Measurements from ENCODE around the gene TMEM94. TPM values are rescaled to one million over a fixed set of nuclear protein-coding genes. Genes with fewer than 3 reads are reported as not detected.

TMEM94 gene
- total RNA-seq, 6 experiments from 2014 or later: 24.2 to 47.1 (median 29.6) TPM

DNA sequence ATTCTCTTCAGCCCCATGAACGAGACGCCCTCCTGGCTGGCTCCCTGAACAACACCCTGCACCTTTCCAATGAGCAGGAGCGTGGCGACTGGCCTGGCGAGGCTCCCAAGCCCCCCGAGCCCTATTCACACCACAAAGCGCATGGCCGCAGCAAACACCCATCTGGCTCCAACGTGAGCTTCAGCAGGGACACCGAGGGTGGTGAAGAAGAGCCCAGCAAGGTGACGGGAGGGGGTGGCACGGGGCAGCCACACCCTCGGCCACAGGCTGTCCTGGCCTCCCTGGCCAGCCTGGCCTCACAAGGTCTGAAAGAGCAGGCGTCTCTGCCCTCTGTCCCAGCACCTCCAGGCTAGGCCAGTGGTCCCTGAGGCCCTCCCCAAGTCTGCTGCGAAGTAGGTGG, 35.2 kb downstream of the TMEM94 start:
- Histone ChIP-seq H3K27ac (no peak overlapping the region), H3K36me3 (peaks cover 0 to 22% (median 6%) of the 10 kb centered on the region in 4 donors), H3K27me3 (no peaks in the 10 kb centered on the region), H3K4me1 (peaks cover 0 to 7% (median 0%) of the 10 kb centered on the region in 4 donors), H3K9me3 (no peaks in the 10 kb centered on the region), H3K4me3 (no peak overlapping the region)
- intact Hi-C loops (cut with DNase I): no loop called here
- DNase-seq (no peak), ATAC-seq (no peak)
- TF ChIP-seq, protein P1, sequence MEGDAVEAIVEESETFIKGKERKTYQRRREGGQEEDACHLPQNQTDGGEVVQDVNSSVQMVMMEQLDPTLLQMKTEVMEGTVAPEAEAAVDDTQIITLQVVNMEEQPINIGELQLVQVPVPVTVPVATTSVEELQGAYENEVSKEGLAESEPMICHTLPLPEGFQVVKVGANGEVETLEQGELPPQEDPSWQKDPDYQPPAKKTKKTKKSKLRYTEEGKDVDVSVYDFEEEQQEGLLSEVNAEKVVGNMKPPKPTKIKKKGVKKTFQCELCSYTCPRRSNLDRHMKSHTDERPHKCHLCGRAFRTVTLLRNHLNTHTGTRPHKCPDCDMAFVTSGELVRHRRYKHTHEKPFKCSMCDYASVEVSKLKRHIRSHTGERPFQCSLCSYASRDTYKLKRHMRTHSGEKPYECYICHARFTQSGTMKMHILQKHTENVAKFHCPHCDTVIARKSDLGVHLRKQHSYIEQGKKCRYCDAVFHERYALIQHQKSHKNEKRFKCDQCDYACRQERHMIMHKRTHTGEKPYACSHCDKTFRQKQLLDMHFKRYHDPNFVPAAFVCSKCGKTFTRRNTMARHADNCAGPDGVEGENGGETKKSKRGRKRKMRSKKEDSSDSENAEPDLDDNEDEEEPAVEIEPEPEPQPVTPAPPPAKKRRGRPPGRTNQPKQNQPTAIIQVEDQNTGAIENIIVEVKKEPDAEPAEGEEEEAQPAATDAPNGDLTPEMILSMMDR (IDR thresholded peaks at IDR 0.05): no peak
- TF ChIP-seq POLR2A (IDR thresholded peaks at IDR 0.05): no peak
- 86% methylated on average over 4 of the region's 15 CpGs for WGBS (ENCODE audit: insufficient coverage, low coverage, low lambda C conversion rate, missing lambda C conversion rate)

DNA sequence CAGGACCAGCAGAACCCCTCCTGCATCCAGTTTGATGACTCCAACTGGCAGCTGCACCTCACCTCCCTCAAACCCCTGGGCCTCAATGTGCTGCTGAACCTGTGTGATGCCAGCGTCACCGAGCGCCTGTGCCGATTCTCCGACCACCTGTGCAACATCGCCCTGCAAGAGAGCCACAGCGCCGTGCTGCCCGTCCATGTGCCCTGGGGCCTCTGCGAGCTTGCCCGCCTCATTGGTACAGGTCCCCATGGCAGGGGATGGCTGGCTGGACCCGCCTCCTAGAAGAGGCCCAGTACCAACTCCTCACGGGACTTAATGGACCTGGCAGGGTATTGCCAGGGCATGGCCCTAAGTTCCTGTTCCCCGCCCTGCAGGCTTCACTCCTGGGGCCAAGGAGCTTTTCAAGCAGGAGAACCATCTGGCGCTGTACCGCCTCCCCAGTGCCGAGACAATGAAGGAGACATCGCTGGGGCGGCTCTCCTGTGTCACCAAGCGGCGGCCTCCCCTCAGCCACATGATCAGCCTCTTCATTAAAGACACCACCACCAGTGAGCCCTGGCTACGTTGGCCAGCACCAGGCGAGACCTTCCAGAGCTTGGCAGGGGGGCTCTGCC, 36.2 kb downstream of the TMEM94 start:
- no peak for DNase-seq
- no peaks in the 10 kb centered on the region for H3K9me3 ChIP-seq
- peaks cover 0 to 7% (median 0%) of the 10 kb centered on the region in 4 donors for H3K4me1 ChIP-seq
- H3K27ac ChIP-seq: no peak overlapping the region
- no peaks in the 10 kb centered on the region for H3K27me3 ChIP-seq
- TF ChIP-seq POLR2A (IDR thresholded peaks at IDR 0.05): no peak
- TF ChIP-seq, protein P1 (IDR thresholded peaks at IDR 0.05): no peak
- no peak for ATAC-seq
- intact Hi-C loops (cut with DNase I): no loop called here
- WGBS (ENCODE audit: insufficient coverage, low coverage, low lambda C conversion rate, missing lambda C conversion rate): no CpG with 5 or more reads among the region's 23 CpGs
- peaks cover 0 to 22% (median 6%) of the 10 kb centered on the region in 4 donors for H3K36me3 ChIP-seq
- H3K4me3 ChIP-seq: no peak overlapping the region

DNA sequence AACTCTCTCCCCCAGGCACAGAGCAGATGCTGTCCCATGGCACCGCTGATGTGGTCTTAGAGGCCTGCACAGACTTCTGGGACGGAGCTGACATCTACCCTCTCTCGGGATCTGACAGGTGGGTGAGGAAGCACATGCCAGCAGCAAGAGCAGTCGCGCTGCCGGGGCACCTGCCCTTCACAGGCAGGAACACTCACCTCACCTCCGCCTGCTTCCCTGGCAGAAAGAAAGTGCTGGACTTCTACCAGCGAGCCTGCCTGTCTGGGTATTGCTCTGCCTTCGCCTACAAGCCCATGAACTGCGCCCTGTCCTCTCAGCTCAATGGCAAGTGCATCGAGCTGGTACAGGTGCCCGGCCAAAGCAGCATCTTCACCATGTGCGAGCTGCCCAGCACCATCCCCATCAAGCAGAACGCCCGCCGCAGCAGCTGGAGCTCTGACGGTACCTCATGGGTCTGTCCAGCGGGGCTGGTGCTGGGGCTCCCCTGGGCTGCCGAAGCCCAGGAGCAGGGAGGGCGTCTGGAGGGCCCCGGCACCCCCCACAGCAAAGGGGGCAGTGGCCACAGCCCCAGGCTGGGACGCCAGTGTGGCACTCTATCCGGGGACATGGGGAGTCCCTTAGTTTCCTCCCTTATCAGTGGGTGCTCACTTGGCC, 37.2 kb downstream of the TMEM94 start:
- no CpG with 5 or more reads among the region's 23 CpGs for WGBS (ENCODE audit: insufficient coverage, low coverage, low lambda C conversion rate, missing lambda C conversion rate)
- Histone ChIP-seq H3K4me3 (no peak overlapping the region), H3K4me1 (peaks cover 0 to 7% (median 0%) of the 10 kb centered on the region in 4 donors), H3K36me3 (peaks cover 0 to 22% (median 6%) of the 10 kb centered on the region in 4 donors), H3K27me3 (no peaks in the 10 kb centered on the region), H3K9me3 (no peaks in the 10 kb centered on the region), H3K27ac (no peak overlapping the region)
- intact Hi-C loops (cut with DNase I): no loop called here
- DNase-seq (no peak), ATAC-seq (no peak)
- no peak for TF ChIP-seq POLR2A (IDR thresholded peaks at IDR 0.05)
- TF ChIP-seq, protein P1 (IDR thresholded peaks at IDR 0.05): no peak

DNA sequence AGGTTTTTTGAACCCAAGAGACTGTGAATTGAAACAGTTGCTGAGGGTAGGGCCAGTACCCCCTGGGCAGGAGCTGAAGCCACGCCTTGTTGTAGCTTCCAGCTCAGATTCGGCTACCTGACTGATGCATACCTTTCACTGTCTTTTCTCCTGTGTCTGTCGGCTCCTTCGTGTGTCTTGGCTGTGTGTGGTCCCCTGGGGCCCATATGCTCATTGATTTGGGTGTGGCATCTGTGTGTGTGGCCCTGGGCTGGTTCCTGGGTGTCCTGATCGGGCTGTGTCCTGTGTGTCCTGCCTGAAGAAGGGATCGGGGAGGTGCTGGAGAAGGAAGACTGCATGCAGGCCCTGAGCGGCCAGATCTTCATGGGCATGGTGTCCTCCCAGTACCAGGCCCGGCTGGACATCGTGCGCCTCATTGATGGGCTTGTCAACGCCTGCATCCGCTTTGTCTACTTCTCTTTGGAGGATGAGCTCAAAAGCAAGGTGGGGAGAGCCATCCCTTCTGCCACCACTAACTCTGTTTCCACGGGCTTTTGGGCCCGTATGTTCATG, 38.0 kb downstream of the TMEM94 start:
- no peak for DNase-seq
- TF ChIP-seq POLR2A (IDR thresholded peaks at IDR 0.05): no peak
- TF ChIP-seq, protein P1 (IDR thresholded peaks at IDR 0.05): no peak
- peaks cover 0 to 22% (median 6%) of the 10 kb centered on the region in 4 donors for H3K36me3 ChIP-seq
- intact Hi-C loops (cut with DNase I): no loop called here
- H3K27ac ChIP-seq: no peak overlapping the region
- H3K4me3 ChIP-seq: no peak overlapping the region
- ATAC-seq: no peak
- H3K27me3 ChIP-seq: no peaks in the 10 kb centered on the region
- peaks cover 0 to 7% (median 0%) of the 10 kb centered on the region in 4 donors for H3K4me1 ChIP-seq
- no peaks in the 10 kb centered on the region for H3K9me3 ChIP-seq
- 79% methylated on average over 5 of the region's 14 CpGs for WGBS (ENCODE audit: insufficient coverage, low coverage, low lambda C conversion rate, missing lambda C conversion rate)
